WTC11 (cell line): Measurements from ENCODE around the gene MIB1. TPM values are rescaled to one million over a fixed set of nuclear protein-coding genes. Genes with fewer than 3 reads are reported as not detected.

Experiments used
- ATAC-seq: fragments of 200-7000 bp; cut with Tn5 transposase; 2 replicates; pipeline ENCODE4 v1.10.0; 2021; ENCODE audit warnings: mild to moderate bottlenecking, moderate library complexity
- CTCF ChIA-PET: fragments of 300-600 bp; sonication (Branson Sonifier 250); formaldehyde crosslinking; loops from one replicate; lab custom pipeline; 2021; ENCODE audit warnings: antibody characterized with exemption; lab: Charles Lee
- POLR2A ChIA-PET: fragments of 350-600 bp; sonication (Branson Sonifier 250); formaldehyde crosslinking; loops from one replicate; lab custom pipeline; 2021; ENCODE audit warnings: antibody characterized with exemption; lab: Charles Lee
- DNase-seq: peaks from one replicate; pipeline ENCODE4 v3.0.0; 2021; ENCODE audit warnings: low spot score
- H3K27ac Mint-ChIP-seq: 2 replicates; pipeline ENCODE4 v1.8.0; 2021; ENCODE audit warnings: mixed read lengths
- H3K27me3 Mint-ChIP-seq: 2 replicates; pipeline ENCODE4 v1.8.0; 2021; ENCODE audit warnings: low read depth, mild to moderate bottlenecking, moderate library complexity, mixed read lengths
- H3K36me3 Mint-ChIP-seq: 2 replicates; pipeline ENCODE4 v1.8.0; 2021; ENCODE audit warnings: mixed read lengths
- H3K4me1 Mint-ChIP-seq: 2 replicates; pipeline ENCODE4 v1.8.0; 2022; ENCODE audit warnings: mixed read lengths
- H3K4me3 Mint-ChIP-seq: 2 replicates; pipeline ENCODE4 v1.8.0; 2021; ENCODE audit warnings: mild to moderate bottlenecking, moderate library complexity, mixed read lengths
- H3K9me3 Mint-ChIP-seq: 2 replicates; pipeline ENCODE4 v1.8.0; 2021; ENCODE audit warnings: mixed read lengths
- ATF2 ChIP-seq: sonication (generic); formaldehyde crosslinking; IDR thresholded peaks from 2 replicates; pipeline ENCODE4 v1.8.1; 2022; ENCODE audit warnings: low read depth, missing genetic modification reagents, borderline replicate concordance
- CTCF ChIP-seq: fragments of 200-600 bp; IDR thresholded peaks from 2 replicates; pipeline ENCODE4 v1.8.0; 2022; ENCODE audit warnings: antibody characterized with exemption
- EMX1 ChIP-seq: fragments of 250-450 bp; sonication (Bioruptor Pico); IDR thresholded peaks from 2 replicates; pipeline ENCODE4 v1.8.0; 2021; ENCODE audit warnings: mild to moderate bottlenecking
- ETV6 ChIP-seq: sonication (generic); formaldehyde crosslinking; IDR thresholded peaks from 2 replicates; pipeline ENCODE4 v1.8.1; 2022; ENCODE audit warnings: mild to moderate bottlenecking, missing genetic modification reagents
- FOXJ3 ChIP-seq: sonication (generic); formaldehyde crosslinking; IDR thresholded peaks from 2 replicates; pipeline ENCODE4 v1.9.0; 2021; ENCODE audit warnings: missing genetic modification reagents, mild to moderate bottlenecking, borderline replicate concordance
- FOXP4 ChIP-seq: sonication (generic); formaldehyde crosslinking; IDR thresholded peaks from 2 replicates; pipeline ENCODE4 v1.8.0; 2022; ENCODE audit warnings: mild to moderate bottlenecking, missing genetic modification reagents
- GABPB1 ChIP-seq: sonication (generic); formaldehyde crosslinking; IDR thresholded peaks from 2 replicates; pipeline ENCODE4 v1.8.1; 2023; ENCODE audit warnings: mild to moderate bottlenecking, missing genetic modification reagents
- GRHL2 ChIP-seq: fragments of 250-450 bp; sonication (Bioruptor Pico); IDR thresholded peaks from 2 replicates; pipeline ENCODE4 v1.8.0; 2022; ENCODE audit warnings: mild to moderate bottlenecking, moderate library complexity; ENCODE audit not compliant: insufficient replicate concordance, severe bottlenecking
- GTF2I ChIP-seq: fragments of 250-450 bp; sonication (Bioruptor Pico); conservative IDR thresholded peaks from 2 replicates; pipeline ENCODE4 v1.4.0; 2021; ENCODE audit warnings: mild to moderate bottlenecking
- IRF2 ChIP-seq: sonication (generic); formaldehyde crosslinking; IDR thresholded peaks from 2 replicates; pipeline ENCODE4 v1.8.0; 2022; ENCODE audit warnings: low read depth, missing genetic modification reagents, borderline replicate concordance
- JAZF1 ChIP-seq: fragments of 250-450 bp; sonication (Bioruptor Pico); IDR thresholded peaks from 2 replicates; pipeline ENCODE4 v1.9.0; 2021; ENCODE audit warnings: moderate library complexity, mild to moderate bottlenecking, inconsistent platforms
- KAT7 ChIP-seq: sonication (generic); formaldehyde crosslinking; IDR thresholded peaks from 2 replicates; pipeline ENCODE4 v1.8.1; 2023; ENCODE audit warnings: missing genetic modification reagents, mild to moderate bottlenecking, borderline replicate concordance
- MAX ChIP-seq: sonication (generic); formaldehyde crosslinking; IDR thresholded peaks from 2 replicates; pipeline ENCODE4 v1.8.0; 2022; ENCODE audit warnings: mild to moderate bottlenecking, missing genetic modification reagents
- NFATC4 ChIP-seq: fragments of 250-450 bp; sonication (Bioruptor Pico); IDR thresholded peaks from 2 replicates; pipeline ENCODE4 v1.9.0; 2021; ENCODE audit warnings: mild to moderate bottlenecking
- OVOL2 ChIP-seq: fragments of 250-450 bp; sonication (Bioruptor Pico); IDR thresholded peaks from 2 replicates; pipeline ENCODE4 v1.9.0; 2021; ENCODE audit warnings: mild to moderate bottlenecking, borderline replicate concordance
- TCF7 ChIP-seq: sonication (generic); formaldehyde crosslinking; IDR thresholded peaks from 2 replicates; pipeline ENCODE4 v1.8.0; 2022; ENCODE audit warnings: mild to moderate bottlenecking, low read depth, missing genetic modification reagents, moderate library complexity
- TEAD4 ChIP-seq: sonication (generic); formaldehyde crosslinking; IDR thresholded peaks from 2 replicates; pipeline ENCODE4 v1.8.0; 2022; ENCODE audit warnings: mild to moderate bottlenecking, missing genetic modification reagents
- TP53 ChIP-seq: sonication (generic); formaldehyde crosslinking; IDR thresholded peaks from 2 replicates; pipeline ENCODE4 v1.8.1; 2023; ENCODE audit warnings: mild to moderate bottlenecking, missing genetic modification reagents
- ZMAT4 ChIP-seq: fragments of 250-450 bp; sonication (Bioruptor Pico); IDR thresholded peaks from 2 replicates; pipeline ENCODE4 v1.9.0; 2021; ENCODE audit warnings: mild to moderate bottlenecking
- ZNF232 ChIP-seq: sonication (generic); formaldehyde crosslinking; IDR thresholded peaks from 2 replicates; pipeline ENCODE4 v1.8.0; 2022; ENCODE audit warnings: mild to moderate bottlenecking, missing genetic modification reagents
- ZNF317 ChIP-seq: sonication (generic); formaldehyde crosslinking; IDR thresholded peaks from 2 replicates; pipeline ENCODE4 v1.8.1; 2023; ENCODE audit warnings: low read depth, mild to moderate bottlenecking, moderate library complexity, missing genetic modification reagents, borderline replicate concordance
- ZNF416 ChIP-seq: fragments of 250-450 bp; sonication (Bioruptor Pico); IDR thresholded peaks from 2 replicates; pipeline ENCODE4 v1.9.0; 2021; ENCODE audit warnings: mild to moderate bottlenecking, inconsistent platforms
- ZNF532 ChIP-seq: fragments of 250-450 bp; sonication (Bioruptor Pico); IDR thresholded peaks from 2 replicates; pipeline ENCODE4 v1.9.0; 2021; ENCODE audit warnings: mild to moderate bottlenecking, borderline replicate concordance
- total RNA-seq: library from RNA; stranded (reverse); gene quantifications from 3 replicates; pipeline ENCODE4 v1.2.3, GENCODE V29; 2021

The MIB1 gene
- total RNA-seq, 1 experiment from 2014 or later, result 63.9 TPM

- ChIA-PET CTCF (no interaction called here), POLR2A (no interaction called here)
- H3K27me3 Mint-ChIP-seq, result no peaks in the 10 kb centered on the region
- no peaks in the 10 kb centered on the region for H3K9me3 Mint-ChIP-seq
- DNase-seq (no peak), ATAC-seq (no peak)
- H3K4me3 Mint-ChIP-seq, result no peak overlapping the region
- peaks cover 12% of the 10 kb centered on the region for H3K36me3 Mint-ChIP-seq
- H3K4me1 Mint-ChIP-seq, result peaks cover 27% of the 10 kb centered on the region
- TF ChIP-seq ATF2 (CRISPR knock-in tag), result no peak
- TF ChIP-seq GTF2I (CRISPR knock-in tag), result no peak
- no peak for TF ChIP-seq ZNF317 (CRISPR knock-in tag)
- TF ChIP-seq JAZF1 (CRISPR knock-in tag), result no peak
- no peak for TF ChIP-seq ZNF532
- no peak for TF ChIP-seq KAT7 (CRISPR knock-in tag)
- TF ChIP-seq OVOL2 (CRISPR knock-in tag), result no peak
- no peak for TF ChIP-seq ETV6 (CRISPR knock-in tag)
- TF ChIP-seq EMX1, result no peak
- no peak for TF ChIP-seq ZMAT4 (CRISPR knock-in tag)
- TF ChIP-seq MAX, result no peak
- no peak for TF ChIP-seq ZNF232
- TF ChIP-seq GRHL2 (CRISPR knock-in tag), result no peak
- TF ChIP-seq CTCF, result no peak
- TF ChIP-seq TEAD4, result no peak
- TF ChIP-seq ZNF416, result no peak
- TF ChIP-seq IRF2 (CRISPR knock-in tag), result no peak
- H3K27ac Mint-ChIP-seq, result no peak overlapping the region
Observed at GRCh38 chr18:21826641-21827302, 86.2 kb downstream of the MIB1 start.

GRCh38 chr18:21830532-21830931 lies 89.9 kb downstream of the MIB1 start:
- POLR2A ChIA-PET, result no interaction called here
- DNase-seq (no peak), ATAC-seq (no peak)
- no peak for TF ChIP-seq TCF7
- TF ChIP-seq FOXP4 (CRISPR knock-in tag), result no peak
- TF ChIP-seq TP53 (CRISPR knock-in tag), result no peak
- TF ChIP-seq ETV6 (CRISPR knock-in tag), result no peak
- TF ChIP-seq JAZF1 (CRISPR knock-in tag), result no peak
- no peak for TF ChIP-seq GABPB1 (CRISPR knock-in tag)
- no peak for TF ChIP-seq NFATC4 (CRISPR knock-in tag)
- TF ChIP-seq FOXJ3, result no peak
- H3K4me3 Mint-ChIP-seq, result no peak overlapping the region
- no peaks in the 10 kb centered on the region for H3K27me3 Mint-ChIP-seq
- CTCF ChIA-PET, result interaction anchor here (2.9 kb wide), 1 partner anchor 10 kb away, joined by 29 read pairs; no protein-coding TSS in a partner anchor
- peaks cover 17% of the 10 kb centered on the region for H3K4me1 Mint-ChIP-seq
- H3K9me3 Mint-ChIP-seq, result no peaks in the 10 kb centered on the region
- H3K27ac Mint-ChIP-seq, result no peak overlapping the region
- H3K36me3 Mint-ChIP-seq, result peaks cover 6% of the 10 kb centered on the region
